ENCODE data around the gene RNF207.

Gene RNF207

GRCh38 chr1:6171548-6172124 is 34.3 kb upstream of the RNF207 start:
- Histone ChIP-seq H3K27me3 (ENCODE audit: low read depth, low read length) (no peaks in the 10 kb centered on the region), H3K9me3 (ENCODE audit: insufficient read depth, low read length) (no peaks in the 10 kb centered on the region), H3K4me2 (ENCODE audit: low read length) (peak overlapping the region; percentile 68), H4K20me1 (ENCODE audit: insufficient read depth, low read length) (no peaks in the 10 kb centered on the region), H3K27ac (ENCODE audit: low read length) (no peak overlapping the region), H3K9ac (ENCODE audit: low read length) (peak overlapping the region; percentile 41; the same call in 1 of the 2 replicates), H2AFZ (ENCODE audit: low read depth, low read length) (no peak overlapping the region), H3K4me3 (ENCODE audit: low read length) (peak overlapping the region; percentile 62; the same call in 1 of the 2 replicates), H3K4me1 (ENCODE audit: low read length) (peaks cover 13% of the 10 kb centered on the region), H3K36me3 (replicated peaks; ENCODE audit: low read depth, low read length) (no peaks in the 10 kb centered on the region), H3K79me2 (ENCODE audit: low read length) (no peaks in the 10 kb centered on the region)
- TF ChIP-seq EZH2phosphoT487 (IDR thresholded peaks at IDR 0.05; ENCODE audit: low read depth) = no peak
- TF ChIP-seq CTCF (IDR thresholded peaks at IDR 0.05; ENCODE audit: low read depth, low read length) = peak; percentile 52

- Histone ChIP-seq H3K27ac (ENCODE audit: low read length) (no peak overlapping the region), H3K79me2 (ENCODE audit: low read length) (no peaks in the 10 kb centered on the region), H3K4me3 (ENCODE audit: low read length) (no peak overlapping the region), H3K9ac (ENCODE audit: low read length) (no peak overlapping the region), H3K9me3 (ENCODE audit: insufficient read depth, low read length) (no peaks in the 10 kb centered on the region), H3K4me2 (ENCODE audit: low read length) (no peak overlapping the region), H4K20me1 (ENCODE audit: insufficient read depth, low read length) (no peaks in the 10 kb centered on the region), H3K36me3 (replicated peaks; ENCODE audit: low read depth, low read length) (no peaks in the 10 kb centered on the region), H3K4me1 (ENCODE audit: low read length) (peaks cover 13% of the 10 kb centered on the region), H3K27me3 (ENCODE audit: low read depth, low read length) (no peaks in the 10 kb centered on the region), H2AFZ (ENCODE audit: low read depth, low read length) (no peak overlapping the region)
- TF ChIP-seq CTCF (IDR thresholded peaks at IDR 0.05; ENCODE audit: low read depth, low read length) (no peak), EZH2phosphoT487 (IDR thresholded peaks at IDR 0.05; ENCODE audit: low read depth) (no peak)
These were observed 33.4 kb upstream of the RNF207 start for GRCh38 chr1:6172549-6172948.

- no peak overlapping the region for H3K4me2 ChIP-seq (ENCODE audit: low read length)
- H3K9me3 ChIP-seq (ENCODE audit: insufficient read depth, low read length) = no peaks in the 10 kb centered on the region
- no peaks in the 10 kb centered on the region for H3K79me2 ChIP-seq (ENCODE audit: low read length)
- H3K9ac ChIP-seq (ENCODE audit: low read length) = no peak overlapping the region
- TF ChIP-seq CTCF (IDR thresholded peaks at IDR 0.05; ENCODE audit: low read depth, low read length) (no peak), EZH2phosphoT487 (IDR thresholded peaks at IDR 0.05; ENCODE audit: low read depth) (no peak)
- no peak overlapping the region for H3K4me3 ChIP-seq (ENCODE audit: low read length)
- no peaks in the 10 kb centered on the region for H4K20me1 ChIP-seq (ENCODE audit: insufficient read depth, low read length)
- no peaks in the 10 kb centered on the region for H3K36me3 ChIP-seq (replicated peaks; ENCODE audit: low read depth, low read length)
- H2AFZ ChIP-seq (ENCODE audit: low read depth, low read length) = no peak overlapping the region
- H3K27ac ChIP-seq (ENCODE audit: low read length) = no peak overlapping the region
- H3K4me1 ChIP-seq (ENCODE audit: low read length) = peaks cover 13% of the 10 kb centered on the region
- no peaks in the 10 kb centered on the region for H3K27me3 ChIP-seq (ENCODE audit: low read depth, low read length)
These were observed 31.1 kb upstream of the RNF207 start for GRCh38 chr1:6174621-6175410.

GRCh38 chr1:6175411-6175828 is 30.5 kb upstream of the RNF207 start:
- Histone ChIP-seq H3K9ac (ENCODE audit: low read length) (no peak overlapping the region), H4K20me1 (ENCODE audit: insufficient read depth, low read length) (no peaks in the 10 kb centered on the region), H3K27ac (ENCODE audit: low read length) (no peak overlapping the region), H3K27me3 (ENCODE audit: low read depth, low read length) (no peaks in the 10 kb centered on the region), H2AFZ (ENCODE audit: low read depth, low read length) (no peak overlapping the region), H3K36me3 (replicated peaks; ENCODE audit: low read depth, low read length) (no peaks in the 10 kb centered on the region), H3K9me3 (ENCODE audit: insufficient read depth, low read length) (no peaks in the 10 kb centered on the region), H3K4me2 (ENCODE audit: low read length) (no peak overlapping the region), H3K4me3 (ENCODE audit: low read length) (no peak overlapping the region), H3K79me2 (ENCODE audit: low read length) (no peaks in the 10 kb centered on the region), H3K4me1 (ENCODE audit: low read length) (peaks cover 11% of the 10 kb centered on the region)
- TF ChIP-seq EZH2phosphoT487 (IDR thresholded peaks at IDR 0.05; ENCODE audit: low read depth) (no peak), CTCF (IDR thresholded peaks at IDR 0.05; ENCODE audit: low read depth, low read length) (no peak)

All from OCI-LY3 (cell line).